Liver (tissue), 9 donors: ENCODE measurements around the gene PITPNM3. TPM values are rescaled to one million over a fixed set of nuclear protein-coding genes. Genes with fewer than 3 reads are reported as not detected.

Source experiments
- DNase-seq: peaks from one replicate; pipeline ENCODE4 v3.0.0-alpha.2; 2017; ENCODE audit warnings: low spot score
- H3K27ac ChIP-seq, 2 donors: one replicate each; pipeline ENCODE4 v1.7.0; 2013; ENCODE audit warnings: inconsistent platforms in 2 of 2, low read length in 2 of 2, control low read depth in 1 of 2, low read depth in 1 of 2, mild to moderate bottlenecking in 1 of 2
- H3K27me3 ChIP-seq, 4 donors: one replicate each; pipeline versions ENCODE4 v1.6.1 to v1.7.0; 2013; ENCODE audit warnings: low read length in 3 of 4, inconsistent platforms in 1 of 4, mild to moderate bottlenecking in 1 of 4, moderate library complexity in 1 of 4; ENCODE audit not compliant: control insufficient read depth in 4 of 4, insufficient read depth in 4 of 4
- H3K36me3 ChIP-seq, 4 donors: one replicate each; pipeline versions ENCODE4 v1.6.1 to v1.7.0; 2013; ENCODE audit warnings: low read length in 3 of 4, mild to moderate bottlenecking in 3 of 4, low read depth in 1 of 4, moderate library complexity in 1 of 4; ENCODE audit not compliant: control insufficient read depth in 4 of 4, insufficient read depth in 3 of 4
- H3K4me1 ChIP-seq, 4 donors: one replicate each; pipeline versions ENCODE4 v1.6.1 to v1.7.0; 2013; ENCODE audit warnings: low read length in 3 of 4, mild to moderate bottlenecking in 3 of 4, moderate library complexity in 1 of 4; ENCODE audit not compliant: control insufficient read depth in 4 of 4, insufficient read depth in 4 of 4
- H3K4me3 ChIP-seq, 3 donors: one replicate each; pipeline versions ENCODE4 v1.6.1 to v1.7.0; 2013; ENCODE audit warnings: low read length in 3 of 3, control low read depth in 1 of 3, low read depth in 1 of 3, mild to moderate bottlenecking in 1 of 3
- H3K9ac ChIP-seq, 2 donors: one replicate each; pipeline ENCODE4 v1.7.0; 2013; ENCODE audit warnings: low read length in 2 of 2, mild to moderate bottlenecking in 2 of 2, moderate library complexity in 2 of 2, control low read depth in 1 of 2, low read depth in 1 of 2
- H3K9me3 ChIP-seq, 4 donors: one replicate each; pipeline versions ENCODE4 v1.6.1 to v1.7.0; 2013; ENCODE audit warnings: low read length in 3 of 4; ENCODE audit not compliant: control insufficient read depth in 4 of 4
- EGR1 ChIP-seq, 2 donors: IDR thresholded peaks; 2 replicates each; pipeline ENCODE4 v1.6.1; 2016 to 2018; ENCODE audit warnings: antibody characterized with exemption in 2 of 2, low read depth in 2 of 2
- FOXA1 ChIP-seq: IDR thresholded peaks from 2 replicates; pipeline ENCODE4 v1.6.1; 2016; ENCODE audit warnings: antibody characterized with exemption
- FOXA2 ChIP-seq: IDR thresholded peaks from 2 replicates; pipeline ENCODE4 v1.6.1; 2016; ENCODE audit warnings: antibody characterized with exemption
- GABPA ChIP-seq, 2 donors: IDR thresholded peaks in 1 of 2; conservative IDR thresholded peaks in 1 of 2; 2 replicates each; pipeline ENCODE4 v1.6.1; 2016; ENCODE audit warnings: antibody characterized with exemption in 2 of 2, mild to moderate bottlenecking in 1 of 2, moderate library complexity in 1 of 2
- JUND ChIP-seq, 2 donors: IDR thresholded peaks; 2 replicates each; pipeline ENCODE4 v1.6.1; 2016; ENCODE audit warnings: antibody characterized with exemption in 2 of 2
- MAX ChIP-seq: IDR thresholded peaks from 2 replicates; pipeline ENCODE4 v1.6.1; 2016; ENCODE audit warnings: antibody characterized with exemption
- NR2F2 ChIP-seq: IDR thresholded peaks from 2 replicates; pipeline ENCODE4 v1.6.1; 2016; ENCODE audit warnings: antibody characterized with exemption
- RXRA ChIP-seq, 2 donors: IDR thresholded peaks; 2 replicates each; pipeline ENCODE4 v1.6.1; 2017 to 2018; ENCODE audit warnings: antibody characterized with exemption in 2 of 2, mild to moderate bottlenecking in 1 of 2
- SP1 ChIP-seq: IDR thresholded peaks from 2 replicates; pipeline ENCODE4 v1.6.1; 2018; ENCODE audit warnings: antibody characterized with exemption, mild to moderate bottlenecking
- TAF1 ChIP-seq: conservative IDR thresholded peaks from 2 replicates; pipeline ENCODE4 v1.6.1; 2016; ENCODE audit warnings: antibody characterized with exemption, mild to moderate bottlenecking
- YY1 ChIP-seq: IDR thresholded peaks from 2 replicates; pipeline ENCODE4 v1.6.1; 2016; ENCODE audit warnings: antibody characterized with exemption, mild to moderate bottlenecking
- ZBTB33 ChIP-seq: IDR thresholded peaks from 2 replicates; pipeline ENCODE4 v1.6.1; 2016; ENCODE audit warnings: antibody characterized with exemption
- WGBS: extraction: QIAGEN DNeasy Blood & Tissue Kit; methylation state at CpG from one replicate; pipeline ENCODE4 v1.1.7; 2013; 5-methylcytosine and 5-hydroxymethylcytosine counted together
- polyA plus RNA-seq, 2 donors: library from polyadenylated mRNA; stranded (reverse) in 1 of 2; unstranded in 1 of 2; fragments of 200-250 nt in 1 of 2; fragments of >200 nt in 1 of 2; fragmentation: Nextera tagmentation in 1 of 2; extraction: Ambion mirVana in 1 of 2; gene quantifications; one replicate each; pipeline versions ENCODE4 v1.2.1 to v1.2.3, GENCODE V29; 2013 to 2015
- total RNA-seq, 2 donors: library from RNA; depleted of rRNA; stranded (reverse); fragments of >200 nt; gene quantifications; one replicate each; pipeline ENCODE4 v1.2.3, GENCODE V29; 2014
- TF ChIP-seq, protein P1 (sequence below): IDR thresholded peaks from 2 replicates; pipeline ENCODE4 v1.6.1; 2016; ENCODE audit warnings: antibody characterized with exemption
- TF ChIP-seq, protein P2 (sequence below): IDR thresholded peaks from 2 replicates; pipeline ENCODE4 v1.6.1; 2016; ENCODE audit warnings: antibody characterized with exemption, mild to moderate bottlenecking
- TF ChIP-seq, protein P3 (sequence below): fragments of 150-350 bp; IDR thresholded peaks from 2 replicates; pipeline ENCODE4 v1.5.1; 2017; ENCODE audit warnings: improper control_type of control experiment, low read depth, low read length; ENCODE audit not compliant: missing input control
- donor health status: healthy.
- donor health status: healthy.
- donor health status: healthy.
- donor health status: healthy.
- donor health status: healthy.

PITPNM3 gene
- total and polyA plus RNA-seq, 4 donors, result 1.5 to 5.0 (median 1.8) TPM

GRCh38 chr17:6456914-6457687, 99.3 kb downstream of the PITPNM3 start:
- Histone ChIP-seq H3K27me3 (peaks cover 0 to 2% (median 0%) of the 10 kb centered on the region in 4 donors), H3K4me3 (no peak overlapping the region), H3K27ac (no peak overlapping the region), H3K9ac (no peak overlapping the region), H3K4me1 (peaks cover 0 to 5% (median 1%) of the 10 kb centered on the region in 4 donors), H3K36me3 (no peaks in the 10 kb centered on the region), H3K9me3 (no peaks in the 10 kb centered on the region)
- TF ChIP-seq TAF1 (no peak), FOXA1 (no peak), JUND (IDR thresholded peaks at IDR 0.05) (no peak), EGR1 (IDR thresholded peaks at IDR 0.05; ENCODE audit: low read depth in 2 of 2) (no peak), GABPA (IDR thresholded peaks at IDR 0.05 in 1 of 2, conservative IDR thresholded peaks at IDR 0.05 in 1 of 2) (no peak), NR2F2 (no peak), MAX (no peak), ZBTB33 (no peak), YY1 (no peak), SP1 (no peak), FOXA2 (no peak), RXRA (IDR thresholded peaks at IDR 0.05) (no peak)
- TF ChIP-seq, protein P1, sequence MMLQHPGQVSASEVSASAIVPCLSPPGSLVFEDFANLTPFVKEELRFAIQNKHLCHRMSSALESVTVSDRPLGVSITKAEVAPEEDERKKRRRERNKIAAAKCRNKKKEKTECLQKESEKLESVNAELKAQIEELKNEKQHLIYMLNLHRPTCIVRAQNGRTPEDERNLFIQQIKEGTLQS, result no peak
- TF ChIP-seq, protein P2, sequence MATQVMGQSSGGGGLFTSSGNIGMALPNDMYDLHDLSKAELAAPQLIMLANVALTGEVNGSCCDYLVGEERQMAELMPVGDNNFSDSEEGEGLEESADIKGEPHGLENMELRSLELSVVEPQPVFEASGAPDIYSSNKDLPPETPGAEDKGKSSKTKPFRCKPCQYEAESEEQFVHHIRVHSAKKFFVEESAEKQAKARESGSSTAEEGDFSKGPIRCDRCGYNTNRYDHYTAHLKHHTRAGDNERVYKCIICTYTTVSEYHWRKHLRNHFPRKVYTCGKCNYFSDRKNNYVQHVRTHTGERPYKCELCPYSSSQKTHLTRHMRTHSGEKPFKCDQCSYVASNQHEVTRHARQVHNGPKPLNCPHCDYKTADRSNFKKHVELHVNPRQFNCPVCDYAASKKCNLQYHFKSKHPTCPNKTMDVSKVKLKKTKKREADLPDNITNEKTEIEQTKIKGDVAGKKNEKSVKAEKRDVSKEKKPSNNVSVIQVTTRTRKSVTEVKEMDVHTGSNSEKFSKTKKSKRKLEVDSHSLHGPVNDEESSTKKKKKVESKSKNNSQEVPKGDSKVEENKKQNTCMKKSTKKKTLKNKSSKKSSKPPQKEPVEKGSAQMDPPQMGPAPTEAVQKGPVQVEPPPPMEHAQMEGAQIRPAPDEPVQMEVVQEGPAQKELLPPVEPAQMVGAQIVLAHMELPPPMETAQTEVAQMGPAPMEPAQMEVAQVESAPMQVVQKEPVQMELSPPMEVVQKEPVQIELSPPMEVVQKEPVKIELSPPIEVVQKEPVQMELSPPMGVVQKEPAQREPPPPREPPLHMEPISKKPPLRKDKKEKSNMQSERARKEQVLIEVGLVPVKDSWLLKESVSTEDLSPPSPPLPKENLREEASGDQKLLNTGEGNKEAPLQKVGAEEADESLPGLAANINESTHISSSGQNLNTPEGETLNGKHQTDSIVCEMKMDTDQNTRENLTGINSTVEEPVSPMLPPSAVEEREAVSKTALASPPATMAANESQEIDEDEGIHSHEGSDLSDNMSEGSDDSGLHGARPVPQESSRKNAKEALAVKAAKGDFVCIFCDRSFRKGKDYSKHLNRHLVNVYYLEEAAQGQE, result no peak
- TF ChIP-seq, protein P3, sequence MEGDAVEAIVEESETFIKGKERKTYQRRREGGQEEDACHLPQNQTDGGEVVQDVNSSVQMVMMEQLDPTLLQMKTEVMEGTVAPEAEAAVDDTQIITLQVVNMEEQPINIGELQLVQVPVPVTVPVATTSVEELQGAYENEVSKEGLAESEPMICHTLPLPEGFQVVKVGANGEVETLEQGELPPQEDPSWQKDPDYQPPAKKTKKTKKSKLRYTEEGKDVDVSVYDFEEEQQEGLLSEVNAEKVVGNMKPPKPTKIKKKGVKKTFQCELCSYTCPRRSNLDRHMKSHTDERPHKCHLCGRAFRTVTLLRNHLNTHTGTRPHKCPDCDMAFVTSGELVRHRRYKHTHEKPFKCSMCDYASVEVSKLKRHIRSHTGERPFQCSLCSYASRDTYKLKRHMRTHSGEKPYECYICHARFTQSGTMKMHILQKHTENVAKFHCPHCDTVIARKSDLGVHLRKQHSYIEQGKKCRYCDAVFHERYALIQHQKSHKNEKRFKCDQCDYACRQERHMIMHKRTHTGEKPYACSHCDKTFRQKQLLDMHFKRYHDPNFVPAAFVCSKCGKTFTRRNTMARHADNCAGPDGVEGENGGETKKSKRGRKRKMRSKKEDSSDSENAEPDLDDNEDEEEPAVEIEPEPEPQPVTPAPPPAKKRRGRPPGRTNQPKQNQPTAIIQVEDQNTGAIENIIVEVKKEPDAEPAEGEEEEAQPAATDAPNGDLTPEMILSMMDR, result no peak
- DNase-seq, result no peak
- WGBS, result 82% methylated on average over 14 of the region's 14 CpGs
